Mesothelial cell of epicardium (in vitro differentiated cells): ENCODE measurements around the gene TLE7. TPM values are rescaled to one million over a fixed set of nuclear protein-coding genes. Genes with fewer than 3 reads are reported as not detected.

ENCODE experiments used
- DNase-seq, 2 experiments: peaks; one replicate each; pipeline ENCODE4 v3.0.0; 2021; ENCODE audit warnings: low spot score in 2 of 2; ENCODE audit not compliant: unreplicated experiment in 2 of 2
- H3K27ac Mint-ChIP-seq: 2 replicates; pipeline ENCODE4 v1.8.0; 2021; ENCODE audit warnings: mixed read lengths
- H3K27me3 Mint-ChIP-seq: 2 replicates; pipeline ENCODE4 v1.8.0; 2021; ENCODE audit warnings: low read depth, mixed read lengths
- H3K36me3 Mint-ChIP-seq: 2 replicates; pipeline ENCODE4 v1.8.0; 2021; ENCODE audit warnings: mixed read lengths
- H3K4me1 Mint-ChIP-seq: 2 replicates; pipeline ENCODE4 v1.8.0; 2021; ENCODE audit warnings: mixed read lengths
- H3K4me3 Mint-ChIP-seq: 2 replicates; pipeline ENCODE4 v1.8.0; 2021; ENCODE audit warnings: mild to moderate bottlenecking, moderate library complexity, mixed read lengths
- H3K9me3 Mint-ChIP-seq: 2 replicates; pipeline ENCODE4 v1.8.0; 2021; ENCODE audit warnings: mixed read lengths
- total RNA-seq: library from RNA; stranded (reverse); gene quantifications from 3 replicates; pipeline ENCODE4 v1.2.1, GENCODE V29; 2021
- TF ChIP-seq, protein P1 (sequence below): fragments of 200-600 bp; sonication (generic); IDR thresholded peaks from one replicate; pipeline ENCODE4 v1.5.0; 2021; ENCODE audit warnings: antibody characterized with exemption; ENCODE audit not compliant: unreplicated experiment

TLE7 gene
- total RNA-seq, 1 donor from 2014 or later: not detected

DNA sequence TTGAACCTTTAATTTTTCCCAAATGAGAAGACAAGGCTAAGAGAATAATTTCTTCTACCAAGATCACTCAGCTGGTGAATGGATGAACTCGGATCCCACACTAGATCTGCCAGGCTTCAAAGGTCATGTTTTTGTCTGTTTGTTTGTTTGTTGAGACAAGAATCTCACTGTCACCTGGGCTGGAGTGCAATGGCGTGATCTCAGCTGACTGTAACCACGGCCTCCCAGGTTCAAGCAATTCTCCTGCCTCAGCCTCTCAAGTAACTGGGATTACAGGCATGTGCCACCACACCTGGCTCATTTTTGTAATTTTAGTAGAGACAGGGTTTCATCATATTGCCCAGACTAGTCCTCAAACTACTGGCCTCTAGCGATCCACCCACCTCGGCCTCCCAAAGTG is 40.7 kb upstream of the TLE7 start:
- TF ChIP-seq, protein P1, sequence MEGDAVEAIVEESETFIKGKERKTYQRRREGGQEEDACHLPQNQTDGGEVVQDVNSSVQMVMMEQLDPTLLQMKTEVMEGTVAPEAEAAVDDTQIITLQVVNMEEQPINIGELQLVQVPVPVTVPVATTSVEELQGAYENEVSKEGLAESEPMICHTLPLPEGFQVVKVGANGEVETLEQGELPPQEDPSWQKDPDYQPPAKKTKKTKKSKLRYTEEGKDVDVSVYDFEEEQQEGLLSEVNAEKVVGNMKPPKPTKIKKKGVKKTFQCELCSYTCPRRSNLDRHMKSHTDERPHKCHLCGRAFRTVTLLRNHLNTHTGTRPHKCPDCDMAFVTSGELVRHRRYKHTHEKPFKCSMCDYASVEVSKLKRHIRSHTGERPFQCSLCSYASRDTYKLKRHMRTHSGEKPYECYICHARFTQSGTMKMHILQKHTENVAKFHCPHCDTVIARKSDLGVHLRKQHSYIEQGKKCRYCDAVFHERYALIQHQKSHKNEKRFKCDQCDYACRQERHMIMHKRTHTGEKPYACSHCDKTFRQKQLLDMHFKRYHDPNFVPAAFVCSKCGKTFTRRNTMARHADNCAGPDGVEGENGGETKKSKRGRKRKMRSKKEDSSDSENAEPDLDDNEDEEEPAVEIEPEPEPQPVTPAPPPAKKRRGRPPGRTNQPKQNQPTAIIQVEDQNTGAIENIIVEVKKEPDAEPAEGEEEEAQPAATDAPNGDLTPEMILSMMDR: no peak
- H3K27me3 Mint-ChIP-seq: peaks cover 5% of the 10 kb centered on the region
- H3K36me3 Mint-ChIP-seq: no peaks in the 10 kb centered on the region
- no peak overlapping the region for H3K27ac Mint-ChIP-seq
- H3K4me3 Mint-ChIP-seq: no peak overlapping the region
- no peaks in the 10 kb centered on the region for H3K9me3 Mint-ChIP-seq
- H3K4me1 Mint-ChIP-seq: peaks cover 13% of the 10 kb centered on the region
- DNase-seq: no peak

DNA sequence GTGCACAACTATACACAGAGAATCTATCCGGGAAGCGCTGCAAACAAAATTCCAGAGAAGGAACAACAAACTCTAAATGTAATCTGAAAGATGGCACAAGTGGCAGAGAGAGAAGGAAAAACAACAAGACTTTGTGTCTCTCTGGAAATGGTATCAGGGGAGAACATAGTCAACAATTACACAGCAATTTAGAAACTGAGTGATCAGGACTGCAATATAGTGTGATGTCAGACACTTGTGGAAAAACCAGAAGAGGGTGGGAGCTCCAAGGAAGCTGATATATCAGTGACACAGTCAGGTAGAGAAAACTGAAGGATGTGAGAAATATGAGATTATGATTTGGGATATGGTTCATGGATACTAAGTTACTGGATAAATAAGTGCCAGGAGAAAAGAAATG is 39.1 kb upstream of the TLE7 start:
- DNase-seq: no peak
- Mint-ChIP-seq H3K4me3 (no peak overlapping the region), H3K27ac (no peak overlapping the region), H3K9me3 (no peaks in the 10 kb centered on the region), H3K36me3 (peaks cover 3% of the 10 kb centered on the region), H3K27me3 (no peaks in the 10 kb centered on the region), H3K4me1 (peaks cover 13% of the 10 kb centered on the region)
- TF ChIP-seq, protein P1: no peak

- no peak overlapping the region for H3K4me3 Mint-ChIP-seq
- H3K27me3 Mint-ChIP-seq: no peaks in the 10 kb centered on the region
- H3K4me1 Mint-ChIP-seq: peaks cover 8% of the 10 kb centered on the region
- no peak for DNase-seq
- TF ChIP-seq, protein P1: no peak
- H3K36me3 Mint-ChIP-seq: peaks cover 10% of the 10 kb centered on the region
- no peaks in the 10 kb centered on the region for H3K9me3 Mint-ChIP-seq
- H3K27ac Mint-ChIP-seq: no peak overlapping the region
Observed at GRCh38 chr16:71479420-71479819, 37.6 kb upstream of the TLE7 start.

DNA sequence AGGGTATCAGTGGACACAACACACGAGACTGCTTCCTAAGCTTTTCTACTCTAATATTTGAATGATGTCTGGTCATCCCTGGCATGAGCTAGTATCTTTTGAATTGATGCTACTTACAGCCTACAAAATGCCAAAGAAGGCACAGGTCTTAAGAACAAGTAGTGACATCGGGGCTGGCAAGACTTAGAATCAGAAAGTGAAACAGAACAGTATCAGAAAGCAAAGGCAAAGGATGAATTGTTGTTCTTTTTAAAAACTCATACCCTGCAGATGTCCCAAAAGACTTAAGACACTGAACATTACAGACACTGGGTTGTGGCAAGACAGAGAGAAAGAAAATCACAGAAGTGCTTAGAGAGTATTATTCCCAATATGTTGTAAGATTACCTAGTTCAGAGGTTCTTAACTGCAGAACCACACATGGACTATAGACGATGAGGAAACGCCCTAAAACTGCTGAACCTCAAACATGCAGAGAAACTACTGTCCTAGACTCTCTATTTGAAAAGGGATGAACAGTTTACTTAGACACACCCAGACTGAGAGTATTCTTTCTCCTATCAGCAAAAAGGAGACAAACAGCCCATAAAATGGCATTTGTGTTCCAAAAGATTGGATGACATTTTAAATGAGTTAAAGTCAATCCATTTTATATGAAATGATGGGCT is 34.7 kb upstream of the TLE7 start:
- Mint-ChIP-seq H3K27ac (no peak overlapping the region), H3K4me3 (no peak overlapping the region), H3K36me3 (peaks cover 10% of the 10 kb centered on the region), H3K27me3 (no peaks in the 10 kb centered on the region), H3K9me3 (no peaks in the 10 kb centered on the region), H3K4me1 (no peaks in the 10 kb centered on the region)
- no peak for DNase-seq
- TF ChIP-seq, protein P1: no peak

GRCh38 chr16:71474864-71475263 is 33.0 kb upstream of the TLE7 start:
- Mint-ChIP-seq H3K27ac (no peak overlapping the region), H3K9me3 (no peaks in the 10 kb centered on the region), H3K36me3 (peaks cover 10% of the 10 kb centered on the region), H3K4me1 (no peaks in the 10 kb centered on the region), H3K4me3 (no peak overlapping the region), H3K27me3 (no peaks in the 10 kb centered on the region)
- TF ChIP-seq, protein P1: no peak
- DNase-seq: no peak
